Stimulated activated naive CD4-positive, alpha-beta T cell treated with Interleukin-2 at 50 U/mL for 16 hours (primary cell): ENCODE measurements around the gene SERTAD2.

ENCODE experiments used
- DNase-seq: peaks from one replicate; lab custom pipeline; 2025; lab: John Stamatoyannopoulos, UW

Gene SERTAD2

GRCh38 chr2:64646007-64646880 lies 7.5 kb downstream of the SERTAD2 start:
- DNase-seq = peak; percentile 75

GRCh38 chr2:64644458-64645382 lies 9.0 kb downstream of the SERTAD2 start:
- DNase-seq = no peak

GRCh38 chr2:64643838-64644457 lies 9.8 kb downstream of the SERTAD2 start:
- no peak for DNase-seq

- no peak for DNase-seq
These were observed 12.1 kb downstream of the SERTAD2 start for GRCh38 chr2:64641599-64641998.

GRCh38 chr2:64640153-64641044 lies 13.3 kb downstream of the SERTAD2 start:
- DNase-seq = no peak

GRCh38 chr2:64639691-64640090 lies 14.0 kb downstream of the SERTAD2 start:
- DNase-seq = no peak

GRCh38 chr2:64638502-64639120 lies 15.1 kb downstream of the SERTAD2 start:
- DNase-seq = no peak

GRCh38 chr2:64637931-64638330 lies 15.8 kb downstream of the SERTAD2 start:
- DNase-seq = no peak

- no peak for DNase-seq
These were observed 16.6 kb downstream of the SERTAD2 start for GRCh38 chr2:64637000-64637635.

- no peak for DNase-seq
These were observed 17.5 kb downstream of the SERTAD2 start for GRCh38 chr2:64635976-64636911.

GRCh38 chr2:64634345-64635267 lies 19.1 kb downstream of the SERTAD2 start:
- no peak for DNase-seq

GRCh38 chr2:64632835-64633819 lies 20.6 kb downstream of the SERTAD2 start:
- no peak for DNase-seq

- no peak for DNase-seq
These were observed 21.9 kb downstream of the SERTAD2 start for GRCh38 chr2:64631771-64632170.

- no peak for DNase-seq
These were observed 23.0 kb downstream of the SERTAD2 start for GRCh38 chr2:64630752-64631151.

- DNase-seq = no peak
These were observed 23.8 kb downstream of the SERTAD2 start for GRCh38 chr2:64629875-64630274.

- DNase-seq = no peak
These were observed 24.4 kb downstream of the SERTAD2 start for GRCh38 chr2:64629329-64629781.
